ENCODE measurements around the gene MLLT3. TPM values are rescaled to one million over a fixed set of nuclear protein-coding genes. Genes with fewer than 3 reads are reported as not detected.

MLLT3 gene
- total and polyA plus RNA-seq, 2 donors (not counting 3 experiments of a cell fraction or from before 2014, with no cell fraction given): 6.1 to 10.0 TPM

DNA sequence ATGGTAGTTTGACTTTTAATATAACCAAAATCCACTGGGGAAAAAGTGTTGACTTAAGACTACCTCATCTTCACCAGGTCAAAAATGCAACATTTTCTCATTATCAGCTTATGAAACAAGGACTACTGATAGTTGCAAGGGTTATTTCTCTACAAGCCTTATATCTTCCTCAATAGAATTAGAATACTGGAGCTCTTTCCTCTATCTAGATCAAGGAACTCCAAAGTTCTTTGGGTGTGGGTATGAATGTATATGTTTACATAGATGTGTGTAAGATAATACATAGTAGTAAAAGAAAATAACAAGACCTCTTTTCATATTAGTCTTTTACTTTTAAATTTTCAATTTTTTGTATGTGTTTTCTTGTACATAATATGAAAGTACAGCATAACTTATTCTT lies 244.5 kb downstream of the MLLT3 start:
- no peaks in the 10 kb centered on the region for H3K79me2 ChIP-seq (ENCODE audit: control insufficient read depth, insufficient read depth, low read length)
- H3K27me3 ChIP-seq (ENCODE audit: control insufficient read depth in 2 of 2, insufficient read depth in 2 of 2, low read length in 2 of 2): no peaks in the 10 kb centered on the region
- no peak for TF ChIP-seq EZH2 (IDR thresholded peaks at IDR 0.05; ENCODE audit: borderline replicate concordance, low read depth, low read length, severe bottlenecking)
- no peak for TF ChIP-seq POLR2AphosphoS5 (IDR thresholded peaks at IDR 0.05; ENCODE audit: insufficient read depth, low read depth, low read length)
- H4K20me1 ChIP-seq (replicated peaks; ENCODE audit: control insufficient read depth, extremely low read depth, insufficient read depth, low read length): no peaks in the 10 kb centered on the region
- no peak for DNase-seq (ENCODE audit: low read depth, low spot score)
- FAIRE-seq: no peak
- H3K9ac ChIP-seq (replicated peaks; ENCODE audit: extremely low read depth, insufficient read depth, low read length): no peak overlapping the region
- dilution Hi-C loops (cut with MboI; ENCODE audit: extremely low pct_ligation_motif_present, low sequenced_read_pairs): no loop called here
- no peaks in the 10 kb centered on the region for H3K9me1 ChIP-seq (replicated peaks; ENCODE audit: control insufficient read depth, extremely low read depth, insufficient read depth, low read length)
- no peak overlapping the region for H2AFZ ChIP-seq (ENCODE audit: low read depth, low read length)
- ChIA-PET CTCF (interaction anchor here (1.1 to 1.8 kb wide), 2 partner anchors 21 to 27 kb away, joined by 3 to 6 read pairs; no protein-coding TSS in a partner anchor), POLR2A (no interaction called here)
- H3K36me3 ChIP-seq (ENCODE audit: control insufficient read depth in 2 of 2, extremely low read depth in 1 of 2, insufficient read depth in 2 of 2, low read length in 2 of 2): no peaks in the 10 kb centered on the region
- no peaks in the 10 kb centered on the region for H3K4me1 ChIP-seq (ENCODE audit: control insufficient read depth, extremely low read depth, insufficient read depth, low read length)
- H3K4me3 ChIP-seq (replicated peaks in 1 of 3; ENCODE audit: insufficient read depth in 1 of 3, low read depth in 1 of 3, low read length in 3 of 3): no peak overlapping the region
- H3K9me3 ChIP-seq (replicated peaks; ENCODE audit: control insufficient read depth, insufficient read depth, low read length): no peaks in the 10 kb centered on the region
- H3K4me2 ChIP-seq (ENCODE audit: insufficient read depth, low read length): no peak overlapping the region
- intact Hi-C loops (cut with micrococcal nuclease): no loop called here
- BruUV-seq (replicated peaks): no TSS peak
- no peak overlapping the region for H3K27ac ChIP-seq (ENCODE audit: insufficient read depth, low read depth, low read length)

DNA sequence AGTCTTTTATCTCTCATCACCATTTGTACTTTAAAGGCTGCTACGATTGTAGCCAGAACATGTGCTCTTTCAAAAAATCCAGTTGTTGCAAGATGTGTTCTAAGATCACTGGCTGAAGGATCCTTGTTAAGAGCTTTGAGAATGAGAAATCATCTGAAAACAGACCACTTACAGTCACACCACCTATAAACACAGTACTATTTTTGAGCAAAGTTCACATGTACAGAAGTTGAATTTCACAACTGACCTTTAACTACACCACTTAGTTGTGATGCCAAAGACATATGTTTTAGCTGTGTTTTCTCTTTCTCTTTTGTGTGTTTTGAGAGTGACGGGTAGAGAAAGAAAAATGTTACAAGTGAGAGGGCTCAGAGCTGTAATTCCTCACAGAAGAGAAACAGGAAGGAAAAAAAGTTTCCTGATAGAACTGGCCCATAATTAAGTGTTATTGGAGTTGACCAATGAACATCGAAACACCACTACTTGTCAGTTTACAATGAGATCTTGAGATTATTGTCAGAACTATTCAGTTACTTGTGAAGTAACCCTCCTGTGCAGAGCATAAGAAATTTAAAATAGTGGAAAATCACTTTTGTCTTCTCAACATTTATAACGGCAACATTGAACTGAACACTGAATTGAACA lies 245.4 kb downstream of the MLLT3 start:
- intact Hi-C loops (cut with micrococcal nuclease): no loop called here
- peak overlapping the region; percentile 3 for H2AFZ ChIP-seq (ENCODE audit: low read depth, low read length)
- no peaks in the 10 kb centered on the region for H4K20me1 ChIP-seq (replicated peaks; ENCODE audit: control insufficient read depth, extremely low read depth, insufficient read depth, low read length)
- no peak overlapping the region for H3K4me2 ChIP-seq (ENCODE audit: insufficient read depth, low read length)
- DNase-seq (ENCODE audit: low read depth, low spot score): peak; percentile 36
- BruUV-seq (replicated peaks): no TSS peak
- H3K4me3 ChIP-seq (replicated peaks in 1 of 3; ENCODE audit: insufficient read depth in 1 of 3, low read depth in 1 of 3, low read length in 3 of 3): no peak overlapping the region
- no peaks in the 10 kb centered on the region for H3K36me3 ChIP-seq (ENCODE audit: control insufficient read depth in 2 of 2, extremely low read depth in 1 of 2, insufficient read depth in 2 of 2, low read length in 2 of 2)
- no peaks in the 10 kb centered on the region for H3K9me1 ChIP-seq (replicated peaks; ENCODE audit: control insufficient read depth, extremely low read depth, insufficient read depth, low read length)
- H3K4me1 ChIP-seq (ENCODE audit: control insufficient read depth, extremely low read depth, insufficient read depth, low read length): no peaks in the 10 kb centered on the region
- H3K9ac ChIP-seq (replicated peaks; ENCODE audit: extremely low read depth, insufficient read depth, low read length): no peak overlapping the region
- H3K27me3 ChIP-seq (ENCODE audit: control insufficient read depth in 2 of 2, insufficient read depth in 2 of 2, low read length in 2 of 2): no peaks in the 10 kb centered on the region
- dilution Hi-C loops (cut with MboI; ENCODE audit: extremely low pct_ligation_motif_present, low sequenced_read_pairs): no loop called here
- no peak overlapping the region for H3K27ac ChIP-seq (ENCODE audit: insufficient read depth, low read depth, low read length)
- ChIA-PET CTCF (interaction anchor here (1.8 kb wide), 1 partner anchor 20 kb away, joined by 6 read pairs; no protein-coding TSS in a partner anchor), POLR2A (no interaction called here)
- FAIRE-seq: no peak
- H3K9me3 ChIP-seq (replicated peaks; ENCODE audit: control insufficient read depth, insufficient read depth, low read length): no peaks in the 10 kb centered on the region
- TF ChIP-seq EZH2 (IDR thresholded peaks at IDR 0.05; ENCODE audit: borderline replicate concordance, low read depth, low read length, severe bottlenecking) (no peak), CTCF (IDR thresholded peaks at IDR 0.05; ENCODE audit: extremely low read depth in 1 of 2, insufficient read depth in 1 of 2, low read depth in 1 of 2, low read length in 2 of 2) (no peak), POLR2AphosphoS5 (IDR thresholded peaks at IDR 0.05; ENCODE audit: insufficient read depth, low read depth, low read length) (no peak), FOS (IDR thresholded peaks at IDR 0.05; ENCODE audit: borderline replicate concordance, insufficient read depth, low read length) (no peak), POLR2A (IDR thresholded peaks at IDR 0.05; ENCODE audit: low read depth, low read length) (no peak), JUN (IDR thresholded peaks at IDR 0.05; ENCODE audit: borderline replicate concordance, insufficient read depth, insufficient read length, low read depth) (no peak), GATA2 (IDR thresholded peaks at IDR 0.05; ENCODE audit: insufficient read depth, insufficient read length, low read depth, low read length) (no peak)
- H3K79me2 ChIP-seq (ENCODE audit: control insufficient read depth, insufficient read depth, low read length): no peaks in the 10 kb centered on the region

All from endothelial cell of umbilical vein (primary cell).